Measurements from ENCODE around the gene SLC6A8.

DNA sequence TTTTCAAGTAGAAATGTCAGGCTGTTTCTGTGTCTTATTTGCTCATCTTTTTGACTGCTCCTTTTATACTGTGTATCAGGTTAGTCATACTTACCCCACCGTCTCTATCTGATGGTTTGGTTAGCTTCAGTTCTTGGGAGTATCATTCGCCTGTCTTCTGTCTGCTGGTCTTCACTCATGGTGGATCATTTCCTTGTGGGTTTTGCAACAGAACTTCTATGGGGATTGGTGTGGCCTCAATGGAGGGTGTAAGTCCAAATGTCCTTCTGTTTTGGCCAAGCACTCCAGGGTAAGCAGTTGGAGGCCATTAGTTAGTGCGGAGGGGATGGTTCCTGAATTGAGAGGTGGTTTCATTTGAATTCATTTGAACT lies 44.1 kb downstream of the SLC6A8 start:
- TF ChIP-seq, protein P1, sequence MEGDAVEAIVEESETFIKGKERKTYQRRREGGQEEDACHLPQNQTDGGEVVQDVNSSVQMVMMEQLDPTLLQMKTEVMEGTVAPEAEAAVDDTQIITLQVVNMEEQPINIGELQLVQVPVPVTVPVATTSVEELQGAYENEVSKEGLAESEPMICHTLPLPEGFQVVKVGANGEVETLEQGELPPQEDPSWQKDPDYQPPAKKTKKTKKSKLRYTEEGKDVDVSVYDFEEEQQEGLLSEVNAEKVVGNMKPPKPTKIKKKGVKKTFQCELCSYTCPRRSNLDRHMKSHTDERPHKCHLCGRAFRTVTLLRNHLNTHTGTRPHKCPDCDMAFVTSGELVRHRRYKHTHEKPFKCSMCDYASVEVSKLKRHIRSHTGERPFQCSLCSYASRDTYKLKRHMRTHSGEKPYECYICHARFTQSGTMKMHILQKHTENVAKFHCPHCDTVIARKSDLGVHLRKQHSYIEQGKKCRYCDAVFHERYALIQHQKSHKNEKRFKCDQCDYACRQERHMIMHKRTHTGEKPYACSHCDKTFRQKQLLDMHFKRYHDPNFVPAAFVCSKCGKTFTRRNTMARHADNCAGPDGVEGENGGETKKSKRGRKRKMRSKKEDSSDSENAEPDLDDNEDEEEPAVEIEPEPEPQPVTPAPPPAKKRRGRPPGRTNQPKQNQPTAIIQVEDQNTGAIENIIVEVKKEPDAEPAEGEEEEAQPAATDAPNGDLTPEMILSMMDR (IDR thresholded peaks at IDR 0.05; ENCODE audit: low read depth, low read length) = no peak
- no peak for TF ChIP-seq POLR2A (IDR thresholded peaks at IDR 0.05; ENCODE audit: extremely low read depth, insufficient read length)
